GM21825 (cell line): Measurements from ENCODE around the gene KRTAP10-12.
"Not testable (repeated sequence)": the region's sequence is repeated elsewhere in the genome, so short reads cannot be mapped to it uniquely, and the experiment has no call there.

Source experiments
- ATAC-seq: cut with Tn5 transposase; IDR thresholded peaks from one replicate; pipeline ENCODE4 v1.9.1; 2021; ENCODE audit warnings: mild to moderate bottlenecking, moderate library complexity; ENCODE audit not compliant: unreplicated experiment

KRTAP10-12 gene

DNA sequence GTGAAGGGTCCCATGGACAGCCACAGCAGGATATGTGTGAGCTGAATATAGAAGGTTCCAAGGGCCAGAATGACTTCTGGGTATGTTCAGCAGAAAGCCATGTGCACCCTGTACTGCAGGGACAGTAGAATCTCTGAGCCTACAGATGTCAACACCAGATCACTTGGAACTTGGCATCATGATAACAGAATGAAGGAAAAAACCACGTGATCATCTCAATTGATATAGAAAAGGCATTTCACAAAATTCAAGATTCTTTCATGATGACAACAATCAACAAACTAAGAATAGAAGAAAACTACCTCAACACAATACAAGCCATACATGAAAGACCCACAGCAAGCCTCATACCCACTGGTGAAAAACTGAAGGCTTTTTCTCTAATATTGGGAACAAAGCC is 29.4 kb upstream of the KRTAP10-12 start:
- no peak for ATAC-seq

- no peak for ATAC-seq
Observed at GRCh38 chr21:44670642-44671432, 26.1 kb upstream of the KRTAP10-12 start.

DNA sequence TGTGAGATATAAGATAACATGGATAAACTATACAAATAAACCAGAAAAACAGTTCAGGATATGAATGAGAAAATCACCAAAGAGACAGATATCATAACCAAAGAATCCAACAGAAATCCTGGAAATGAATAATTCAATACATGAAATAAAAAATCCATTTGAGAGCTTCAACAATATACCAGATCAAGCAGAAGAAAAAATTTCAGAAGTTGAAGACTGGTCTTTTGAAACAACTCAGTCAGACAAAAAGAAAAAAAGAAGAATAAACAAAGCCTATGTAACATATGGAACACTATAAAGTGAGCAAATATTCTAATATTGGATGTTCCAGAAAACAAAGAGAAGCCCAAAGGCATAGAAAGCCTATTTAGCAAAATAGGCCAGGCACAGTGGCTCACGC is 25.1 kb upstream of the KRTAP10-12 start:
- ATAC-seq: no peak

- no peak for ATAC-seq
Observed at GRCh38 chr21:44677881-44678280, 19.1 kb upstream of the KRTAP10-12 start.

DNA sequence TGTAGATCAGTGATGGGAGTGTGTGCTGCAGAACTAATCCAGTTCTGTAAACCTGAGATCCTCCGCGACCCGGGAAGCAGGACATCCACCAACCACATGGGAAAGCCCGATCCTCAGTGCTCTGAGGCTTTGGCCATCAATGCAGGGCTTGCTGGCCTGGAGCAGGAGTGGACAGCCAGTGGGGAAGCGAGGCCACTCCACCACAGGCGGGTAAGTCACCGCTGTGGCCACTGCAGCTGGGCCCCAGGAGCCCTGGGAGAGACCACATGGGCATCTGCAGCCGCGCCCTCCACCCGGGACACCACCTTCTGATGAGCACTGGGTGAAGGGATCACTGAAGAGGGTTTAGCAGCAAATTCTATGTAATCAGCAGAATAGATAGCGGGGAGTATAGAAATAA is 15.8 kb upstream of the KRTAP10-12 start:
- ATAC-seq: no peak

DNA sequence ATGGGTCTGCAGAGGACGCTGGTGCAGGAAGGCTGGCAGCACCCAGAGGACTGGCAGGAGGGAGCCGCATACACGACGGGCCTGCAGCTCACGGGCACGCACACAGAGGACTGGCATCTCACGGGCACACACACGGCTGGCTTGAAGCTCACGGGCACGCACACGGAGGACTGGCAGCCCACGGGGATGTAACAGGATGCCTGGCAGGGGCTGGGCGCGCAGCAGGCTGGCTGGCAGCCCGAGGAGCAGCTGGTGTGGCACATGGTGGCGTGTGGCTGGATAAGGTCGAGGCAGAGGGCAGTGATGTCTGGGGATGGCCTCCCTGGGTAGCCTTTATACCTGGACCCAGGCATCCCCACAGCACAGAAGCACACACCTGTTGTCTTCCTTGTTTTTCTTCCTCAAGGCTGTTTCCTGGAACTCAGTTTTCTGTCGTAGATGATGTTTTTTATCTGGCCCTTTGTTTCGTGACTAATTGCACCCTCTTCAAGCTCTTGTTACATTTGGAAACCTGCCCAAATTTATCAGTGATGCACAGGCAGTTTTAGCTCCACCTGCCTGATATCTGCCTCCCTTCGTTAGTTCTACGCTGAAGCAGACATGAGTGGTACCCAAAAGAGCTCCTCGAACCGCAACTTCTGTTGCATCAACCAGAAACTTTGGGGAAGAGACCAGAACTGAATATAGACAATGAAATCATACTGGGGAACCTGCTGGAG is 15.0 kb upstream of the KRTAP10-12 start, which contains the start of gene KRTAP12-1:
KRTAP12-1 (minus strand) TSS at position 303 of the 719 bp plus-strand sequence; CDS start at position 263, 40 bp downstream.
- ATAC-seq: no peak

- ATAC-seq: no peak
Observed at GRCh38 chr21:44682580-44683151, 14.3 kb upstream of the KRTAP10-12 start.

- no peak for ATAC-seq
Observed at GRCh38 chr21:44684077-44684476, 12.9 kb upstream of the KRTAP10-12 start.

GRCh38 chr21:44684483-44684882 is 12.5 kb upstream of the KRTAP10-12 start:
- ATAC-seq: no peak

GRCh38 chr21:44685050-44685449 is 11.9 kb upstream of the KRTAP10-12 start:
- not testable (repeated sequence) for ATAC-seq

DNA sequence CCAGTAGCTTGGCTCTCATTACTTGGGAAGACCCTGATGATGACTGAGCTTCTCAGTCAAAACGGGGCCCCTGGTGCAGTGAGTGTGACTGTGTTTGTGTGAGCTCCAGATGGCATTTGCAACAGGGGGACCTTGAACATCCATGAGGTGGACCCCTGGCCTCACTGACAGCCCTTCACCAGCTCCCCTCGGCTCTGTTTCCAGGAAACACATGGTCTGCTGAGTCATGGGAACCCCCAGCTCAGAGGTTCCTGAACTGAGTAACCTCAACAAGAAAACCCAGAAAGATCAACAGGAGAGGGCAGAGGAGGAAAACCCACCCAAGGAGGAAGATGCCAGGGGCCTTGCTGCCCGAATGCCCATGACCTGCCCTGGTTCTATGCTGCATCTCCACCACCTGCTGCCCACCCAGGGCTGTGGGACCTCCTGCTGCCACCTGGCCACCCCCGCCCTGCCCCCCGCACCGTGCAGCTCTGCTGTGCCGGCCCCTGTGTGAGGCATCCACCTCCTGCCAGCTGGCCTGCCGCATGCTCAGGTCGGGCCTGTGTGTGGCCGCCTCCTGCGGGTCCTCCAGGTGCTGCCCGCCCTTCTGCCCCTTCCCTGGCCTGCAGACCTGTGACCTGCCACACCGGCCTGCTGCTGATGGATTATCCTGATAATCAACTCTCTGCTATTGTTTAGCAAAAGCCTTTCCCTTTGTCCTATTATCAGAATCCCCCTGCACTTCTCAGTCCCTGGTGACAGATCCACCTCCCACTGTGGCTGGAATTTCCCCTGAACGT is 10.8 kb upstream of the KRTAP10-12 start:
- no peak for ATAC-seq

DNA sequence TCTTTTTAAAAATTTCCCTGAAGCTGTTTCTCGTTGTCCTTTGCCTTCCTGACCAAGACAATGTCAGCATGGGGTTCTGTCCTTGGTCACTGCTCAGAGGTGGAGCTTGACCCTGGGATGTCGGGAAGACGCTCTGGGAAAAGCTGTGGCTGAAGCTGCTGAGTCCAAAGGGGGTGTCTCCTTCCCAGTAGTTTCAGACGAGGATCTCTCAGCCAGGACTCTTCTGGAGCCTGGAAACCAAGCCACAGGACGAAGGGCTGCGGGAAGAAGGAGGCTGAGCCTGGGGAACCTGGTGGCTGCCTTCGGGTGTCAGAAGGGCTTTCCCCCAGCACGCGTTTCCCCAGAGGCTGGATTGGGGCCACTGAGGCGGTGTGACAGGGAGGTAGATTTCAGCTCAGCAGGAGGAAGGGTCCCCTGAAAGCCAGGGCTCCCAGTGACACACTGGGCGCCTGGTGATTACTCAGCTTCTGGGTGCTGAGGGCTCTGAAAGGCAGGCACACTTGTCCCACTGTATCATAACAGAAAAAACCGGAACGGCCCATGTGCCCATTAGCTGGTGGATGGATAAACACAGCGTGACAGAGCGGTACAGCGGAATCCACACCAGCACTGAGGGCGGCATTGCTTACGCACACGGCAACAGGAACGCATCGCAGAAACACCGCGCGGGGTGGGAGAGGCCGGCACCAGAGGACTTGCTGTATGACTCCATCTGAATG is 10.0 kb upstream of the KRTAP10-12 start:
- no peak for ATAC-seq

- ATAC-seq: no peak
Observed at GRCh38 chr21:44687671-44688070, 9.3 kb upstream of the KRTAP10-12 start.

GRCh38 chr21:44689740-44690139 is 7.2 kb upstream of the KRTAP10-12 start:
- not testable (repeated sequence) for ATAC-seq

DNA sequence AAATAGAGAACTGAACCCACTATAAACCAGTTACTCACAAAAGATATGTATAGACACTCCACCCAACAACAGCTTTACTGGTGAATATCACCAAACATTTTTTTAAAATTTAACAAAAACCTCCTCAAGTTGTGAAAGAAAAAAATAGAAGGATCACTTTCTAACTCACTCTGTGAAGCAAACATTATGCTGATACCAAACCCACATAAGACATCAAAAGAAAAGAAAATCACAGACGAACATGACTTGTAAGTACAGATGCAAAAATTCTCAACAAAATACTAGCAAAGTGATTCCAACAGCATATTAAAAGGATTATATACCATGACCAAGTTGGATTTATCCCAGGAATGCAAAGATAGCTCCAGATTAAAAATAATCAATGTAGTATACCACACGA is 5.3 kb upstream of the KRTAP10-12 start:
- no peak for ATAC-seq

DNA sequence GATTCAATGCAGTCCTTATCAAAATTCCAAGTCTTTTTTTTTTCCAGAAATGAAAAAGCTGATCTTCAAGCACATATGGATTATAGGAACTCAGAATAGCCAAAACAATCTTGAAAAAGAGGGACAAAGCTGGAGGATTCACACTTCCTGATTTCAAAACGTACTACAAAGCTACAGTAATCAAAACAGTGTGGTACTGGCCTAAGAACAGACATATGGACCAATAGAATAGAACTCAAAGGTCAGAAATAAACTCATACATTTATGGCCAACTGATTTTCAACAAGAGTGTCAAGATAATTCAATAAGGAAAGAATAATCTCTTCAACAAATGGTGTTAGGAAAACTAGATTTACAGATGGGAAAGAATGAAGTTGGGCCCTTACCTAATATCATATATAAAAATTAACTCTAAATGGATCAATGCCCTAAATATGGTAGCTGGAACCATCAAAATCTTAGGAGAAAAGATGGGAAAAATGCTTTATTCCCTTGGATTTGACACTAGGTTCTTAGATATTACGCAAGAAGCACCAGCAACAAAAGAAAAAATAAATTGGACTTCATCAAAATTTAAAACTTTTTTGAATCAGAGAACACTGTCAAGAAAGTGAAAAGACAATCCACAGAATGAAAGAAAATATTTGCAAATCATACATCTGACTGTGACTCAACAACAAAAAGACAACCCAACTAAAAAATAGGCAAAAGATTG is 4.0 kb upstream of the KRTAP10-12 start:
- no peak for ATAC-seq

DNA sequence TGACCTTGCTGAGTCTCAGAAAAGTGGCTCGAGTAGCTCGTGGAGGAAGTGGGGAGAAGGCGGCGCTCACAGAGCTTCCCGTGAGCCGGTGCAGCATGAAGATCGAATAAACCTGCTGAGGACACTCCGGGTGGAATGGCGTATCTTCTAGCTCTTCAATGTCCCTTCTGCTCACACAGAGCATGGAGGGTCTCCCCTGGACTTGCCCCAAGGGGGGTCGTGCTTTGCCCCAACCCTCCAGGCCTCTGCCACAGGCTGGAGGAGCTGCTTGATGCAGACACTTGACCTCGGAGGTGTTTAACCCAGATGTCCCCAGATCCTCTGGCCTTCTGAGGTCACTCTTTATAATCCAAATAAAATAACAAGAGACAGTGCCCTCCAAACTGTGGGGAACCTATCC is 2.2 kb upstream of the KRTAP10-12 start:
- ATAC-seq: no peak

DNA sequence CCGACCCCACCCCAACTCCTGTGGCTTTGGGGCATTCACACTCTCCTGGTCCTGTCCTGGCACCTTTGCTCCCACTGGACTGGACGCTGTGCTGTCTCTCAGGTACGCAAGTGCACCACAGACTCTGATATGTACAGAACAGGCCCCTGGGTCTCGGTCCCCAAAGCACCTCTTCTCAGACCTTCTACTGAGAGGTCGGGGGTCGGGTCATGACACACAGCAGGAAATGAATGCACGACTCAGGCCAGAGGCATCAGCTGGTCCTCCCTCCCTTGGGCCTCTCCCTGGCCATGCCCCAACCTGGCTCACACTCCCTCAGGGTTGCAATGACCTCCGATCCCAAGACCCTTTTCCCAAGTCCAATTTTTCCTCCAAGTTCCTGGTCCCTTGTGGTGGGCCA is 1.8 kb upstream of the KRTAP10-12 start:
- no peak for ATAC-seq

DNA sequence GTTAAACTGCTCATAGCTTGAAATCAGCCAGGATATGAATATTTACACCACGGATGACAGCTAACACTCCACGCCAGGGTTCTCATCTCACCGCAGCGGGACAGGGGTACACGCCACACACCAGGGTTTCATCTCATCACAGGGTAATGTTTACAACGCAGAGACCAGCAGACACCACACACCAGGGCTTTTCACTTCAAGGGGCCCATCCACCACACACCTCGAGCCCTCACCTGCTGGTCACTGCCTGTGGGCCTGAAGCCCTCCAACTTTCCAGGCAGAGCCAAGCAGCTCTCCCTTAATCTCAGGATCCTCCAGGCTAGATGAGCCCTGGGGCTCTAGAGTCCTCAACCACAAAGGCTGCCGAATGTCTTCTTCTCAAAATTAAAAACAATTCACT is 1.3 kb upstream of the KRTAP10-12 start:
- no peak for ATAC-seq

DNA sequence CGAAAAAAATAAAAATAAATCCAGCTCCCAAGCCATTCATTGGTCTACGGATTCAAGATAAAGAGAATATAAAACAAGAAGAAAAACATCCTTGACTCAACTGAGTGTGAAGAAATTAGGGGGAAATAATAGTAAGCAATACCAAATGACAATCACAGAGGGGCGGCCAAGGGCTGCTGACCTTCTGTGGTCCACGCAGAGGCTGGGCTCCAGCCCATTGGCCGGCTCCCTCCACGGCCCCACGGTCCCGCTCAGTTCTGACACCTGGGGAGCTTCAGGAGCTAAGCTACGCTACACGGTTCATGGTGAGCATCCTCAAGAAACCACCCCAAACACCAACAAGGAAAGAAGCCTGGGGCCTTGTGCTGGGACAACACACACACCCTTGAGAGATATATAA is 400 bp upstream of the KRTAP10-12 start:
- ATAC-seq: no peak
